HG03097 (cell line): Measurements from ENCODE around the gene SLFN14.
"Not testable (repeated sequence)": the region's sequence is repeated elsewhere in the genome, so short reads cannot be mapped to it uniquely, and the experiment has no call there.

Experiments used
- ATAC-seq: cut with Tn5 transposase; IDR thresholded peaks from one replicate; pipeline ENCODE4 v1.9.1; 2021; ENCODE audit not compliant: unreplicated experiment, low FRiP score

SLFN14 gene

DNA sequence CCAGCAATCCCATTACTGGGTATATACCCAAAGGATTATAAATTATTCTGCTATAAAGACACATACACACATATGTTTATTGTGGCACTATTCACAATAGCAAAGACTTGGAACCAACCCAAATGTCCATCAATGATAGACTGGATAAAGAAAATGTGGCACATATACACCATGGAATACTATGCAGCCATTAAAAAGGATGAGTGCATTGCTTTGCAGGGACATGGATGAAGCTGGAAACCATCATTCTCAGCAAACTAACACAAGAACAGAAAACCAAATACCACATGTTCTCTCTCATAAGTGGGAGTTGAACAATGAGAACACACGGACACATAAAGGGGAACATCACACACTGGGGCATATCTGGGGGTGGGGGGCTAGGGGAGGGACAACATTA is 31.3 kb downstream of the SLFN14 start:
- ATAC-seq = not testable (repeated sequence)

DNA sequence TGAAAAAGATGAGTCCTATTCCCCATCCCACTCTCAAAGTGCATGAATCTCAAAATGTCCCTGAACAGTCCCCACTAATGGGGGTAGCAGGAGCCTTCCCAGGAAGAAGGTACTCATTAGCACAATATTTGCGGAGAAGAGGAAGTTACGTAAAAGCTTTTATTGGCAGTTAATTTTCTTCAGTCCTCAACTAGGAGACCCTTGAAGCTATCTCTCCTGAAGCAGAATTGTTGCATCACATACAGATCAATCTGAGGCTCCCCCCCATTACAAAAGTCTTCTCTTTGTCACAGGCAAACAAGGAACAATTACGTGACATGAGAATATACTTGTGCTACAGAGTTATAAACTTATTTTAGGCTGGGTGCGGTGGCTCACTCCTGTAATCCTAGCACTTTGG is 37.3 kb downstream of the SLFN14 start:
- no peak for ATAC-seq

DNA sequence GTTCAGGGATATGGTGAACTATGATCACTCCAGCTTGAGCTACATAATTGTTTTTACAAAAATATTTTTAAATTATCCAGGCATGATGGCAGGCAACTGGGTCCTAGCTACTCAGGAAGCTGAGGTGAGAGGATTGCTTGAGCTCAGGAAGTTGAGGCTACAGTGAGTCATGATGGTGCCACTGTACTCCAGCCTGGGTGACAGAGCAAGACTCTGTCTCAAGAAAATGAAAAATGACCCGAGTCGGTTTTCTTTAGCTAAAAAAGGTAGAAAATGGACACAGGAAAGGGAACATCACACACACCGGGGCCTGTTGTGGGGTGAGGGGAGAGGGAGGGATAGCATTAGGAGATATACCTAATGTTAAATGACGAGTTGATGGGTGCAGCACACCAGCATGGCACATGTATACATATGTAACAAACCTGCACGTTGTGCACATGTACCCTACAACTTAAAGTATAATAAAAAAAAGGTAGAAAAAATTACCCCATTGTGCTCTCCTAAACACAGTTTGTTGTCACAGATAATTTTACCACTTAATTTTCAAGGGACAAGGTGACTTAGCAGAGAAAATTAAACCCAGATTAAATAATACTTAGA is 38.9 kb downstream of the SLFN14 start:
- not testable (repeated sequence) for ATAC-seq

DNA sequence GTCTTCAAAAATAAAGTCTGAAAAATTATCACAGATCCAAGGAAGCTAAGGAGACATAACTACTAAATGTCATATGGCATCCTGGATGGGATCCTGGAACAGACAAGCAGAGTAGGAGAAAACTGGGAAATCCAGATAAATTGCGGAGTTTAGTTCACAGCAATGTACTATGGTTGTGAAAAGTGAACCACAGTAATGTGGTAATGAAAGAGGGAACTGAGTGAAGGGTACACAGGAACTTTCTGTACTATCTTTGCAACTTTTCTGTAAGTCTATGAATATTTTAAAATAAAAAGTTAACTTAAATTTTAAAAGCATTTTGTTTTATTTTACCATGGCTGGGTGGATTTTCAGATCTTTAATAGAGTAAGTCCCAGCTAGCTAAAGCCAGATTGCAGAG is 39.5 kb downstream of the SLFN14 start:
- no peak for ATAC-seq

DNA sequence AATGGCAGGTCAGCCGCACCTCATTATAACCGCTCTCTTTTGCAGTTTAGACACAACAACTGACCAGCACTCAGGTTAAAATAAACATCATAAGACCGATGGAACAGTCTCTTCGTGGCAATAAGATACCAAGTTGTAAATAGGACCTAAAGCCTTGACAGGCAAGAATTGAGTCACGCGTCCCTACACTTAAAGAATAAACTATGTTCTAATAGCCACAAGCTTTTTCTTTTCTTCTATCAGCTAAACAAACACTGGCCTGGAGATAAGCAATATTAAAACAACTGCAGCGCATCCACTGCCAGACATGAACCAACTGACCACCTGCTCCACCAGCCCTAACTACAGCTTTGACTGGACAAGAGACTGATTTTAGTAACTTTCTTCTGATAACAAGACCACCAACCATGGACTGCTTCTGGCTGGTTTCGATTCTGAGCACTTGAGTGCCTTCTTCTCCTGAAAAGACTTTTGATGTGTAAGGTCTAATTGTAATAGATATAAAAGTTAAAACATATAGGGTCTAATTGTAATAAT is 40.6 kb downstream of the SLFN14 start:
- no peak for ATAC-seq

DNA sequence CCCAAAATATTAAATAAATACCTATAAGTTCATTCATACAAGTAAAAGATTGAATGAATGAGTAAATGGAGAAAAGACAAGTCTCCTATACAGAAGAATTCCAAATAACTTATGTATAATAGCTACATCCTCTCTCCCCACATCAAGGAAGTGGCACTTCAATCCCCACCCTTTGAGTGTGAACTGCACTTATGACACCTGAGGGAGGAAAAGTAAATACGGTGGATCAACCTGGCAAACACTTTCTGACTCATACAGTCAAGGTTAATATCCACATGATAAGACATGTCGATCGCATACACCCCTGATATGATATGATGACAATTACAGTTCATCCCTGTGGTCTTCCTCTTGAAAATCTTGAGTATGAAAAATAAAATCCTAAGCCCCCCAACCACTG is 41.2 kb downstream of the SLFN14 start:
- ATAC-seq = no peak

DNA sequence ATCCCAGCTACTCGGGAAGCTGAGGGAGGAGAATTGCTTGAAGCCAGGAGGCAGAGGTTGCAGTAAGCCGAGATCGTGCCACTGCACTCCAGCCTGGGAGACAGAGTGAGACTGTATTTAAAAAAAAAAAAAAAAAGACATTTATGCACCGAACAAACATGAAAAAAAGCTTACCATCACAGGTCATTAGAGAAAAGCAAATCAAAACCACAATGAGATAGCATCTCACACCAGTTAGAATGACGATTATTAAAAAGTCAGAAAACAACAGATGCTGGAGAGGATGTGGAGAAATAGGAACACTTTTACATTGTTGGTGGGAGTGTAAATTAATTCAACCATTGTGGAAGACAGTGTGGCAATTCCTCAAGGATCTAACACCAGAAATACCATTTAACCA is 42.2 kb downstream of the SLFN14 start:
- ATAC-seq = not testable (repeated sequence)

DNA sequence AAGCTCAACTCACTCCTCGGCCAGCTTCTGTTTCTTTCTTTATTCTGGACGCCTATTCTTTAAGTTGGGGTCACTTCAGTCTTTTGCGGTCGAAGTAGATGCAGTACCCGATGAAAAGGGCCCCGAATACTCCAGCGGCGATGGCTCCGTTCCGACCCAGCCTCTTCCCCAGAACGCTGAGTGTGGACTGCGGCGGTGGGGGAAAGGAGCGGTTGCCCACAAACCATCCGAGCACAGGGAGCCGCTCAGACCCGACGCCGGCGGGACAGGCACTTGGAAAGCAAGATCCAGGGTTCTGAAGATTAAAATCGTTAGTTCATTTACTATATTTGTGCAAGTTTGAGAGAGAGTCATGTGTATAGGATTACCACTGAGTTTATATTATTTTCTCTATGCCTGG is 45.6 kb downstream of the SLFN14 start:
- no peak for ATAC-seq

DNA sequence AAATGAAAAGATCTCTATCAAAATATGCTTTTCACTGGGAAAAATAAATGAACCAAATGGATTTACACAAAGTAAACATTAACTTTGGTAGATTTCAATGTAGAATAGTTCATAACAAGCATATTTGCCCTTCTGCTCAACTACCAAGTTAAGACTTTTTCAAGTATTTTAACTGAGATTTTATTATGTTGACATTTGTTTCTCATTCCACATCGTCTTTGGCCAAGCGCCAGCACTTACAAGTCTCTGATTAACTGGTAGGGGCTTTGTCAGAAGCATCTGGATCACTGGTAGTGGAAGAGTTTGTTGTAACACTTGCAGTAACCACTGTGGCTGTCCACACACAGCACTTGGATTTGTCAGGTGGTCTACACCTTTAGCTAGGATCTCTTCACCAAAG is 46.1 kb downstream of the SLFN14 start:
- no peak for ATAC-seq
